Mammary epithelial cell (primary cell): ENCODE measurements around the gene MAGI1.

ENCODE experiments used
- EZH2 ChIP-seq: IDR thresholded peaks from 2 replicates; pipeline ENCODE4 v1.6.1; 2012; ENCODE audit warnings: low read length, inconsistent platforms, borderline replicate concordance
- TF ChIP-seq, protein P1 (sequence below), 2 donors: IDR thresholded peaks in 1 of 2; conservative IDR thresholded peaks in 1 of 2; 2 replicates each; pipeline ENCODE4 v1.5.1; 2011 to 2012; ENCODE audit warnings: inconsistent platforms in 2 of 2, low read length in 2 of 2, mild to moderate bottlenecking in 2 of 2, control low read depth in 1 of 2, low read depth in 1 of 2; ENCODE audit not compliant: insufficient read depth in 1 of 2; ENCODE audit errors: extremely low read depth in 1 of 2

DNA sequence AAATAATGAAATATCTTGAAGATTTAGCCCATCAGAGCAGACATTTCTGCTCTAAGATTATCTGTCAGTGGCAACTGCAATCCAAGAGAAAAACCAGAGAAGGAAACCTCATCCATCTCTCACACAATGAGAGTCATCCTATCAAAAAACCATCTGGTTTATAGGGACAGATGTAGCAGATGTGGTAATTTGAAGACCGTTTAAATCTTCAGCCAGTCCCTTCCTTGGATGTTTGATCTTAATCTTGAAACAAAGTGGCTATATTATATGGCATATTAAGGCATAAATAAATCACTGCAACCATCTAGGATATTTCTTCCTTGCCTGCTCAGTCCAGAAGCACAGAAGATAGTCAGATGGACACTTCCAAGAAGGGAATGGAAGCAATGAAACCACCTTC lies 305.3 kb downstream of the MAGI1 start:
- TF ChIP-seq, protein P1, sequence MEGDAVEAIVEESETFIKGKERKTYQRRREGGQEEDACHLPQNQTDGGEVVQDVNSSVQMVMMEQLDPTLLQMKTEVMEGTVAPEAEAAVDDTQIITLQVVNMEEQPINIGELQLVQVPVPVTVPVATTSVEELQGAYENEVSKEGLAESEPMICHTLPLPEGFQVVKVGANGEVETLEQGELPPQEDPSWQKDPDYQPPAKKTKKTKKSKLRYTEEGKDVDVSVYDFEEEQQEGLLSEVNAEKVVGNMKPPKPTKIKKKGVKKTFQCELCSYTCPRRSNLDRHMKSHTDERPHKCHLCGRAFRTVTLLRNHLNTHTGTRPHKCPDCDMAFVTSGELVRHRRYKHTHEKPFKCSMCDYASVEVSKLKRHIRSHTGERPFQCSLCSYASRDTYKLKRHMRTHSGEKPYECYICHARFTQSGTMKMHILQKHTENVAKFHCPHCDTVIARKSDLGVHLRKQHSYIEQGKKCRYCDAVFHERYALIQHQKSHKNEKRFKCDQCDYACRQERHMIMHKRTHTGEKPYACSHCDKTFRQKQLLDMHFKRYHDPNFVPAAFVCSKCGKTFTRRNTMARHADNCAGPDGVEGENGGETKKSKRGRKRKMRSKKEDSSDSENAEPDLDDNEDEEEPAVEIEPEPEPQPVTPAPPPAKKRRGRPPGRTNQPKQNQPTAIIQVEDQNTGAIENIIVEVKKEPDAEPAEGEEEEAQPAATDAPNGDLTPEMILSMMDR (conservative IDR thresholded peaks at IDR 0.05 in 1 of 2, IDR thresholded peaks at IDR 0.05 in 1 of 2; ENCODE audit: extremely low read depth in 1 of 2, insufficient read depth in 1 of 2, low read depth in 1 of 2, low read length in 2 of 2): no peak
- no peak for TF ChIP-seq EZH2
